ENCODE results near the gene DNM3.
"Not testable (repeated sequence)": the region's sequence is repeated elsewhere in the genome, so short reads cannot be mapped to it uniquely, and the experiment has no call there.

Gene DNM3

DNA sequence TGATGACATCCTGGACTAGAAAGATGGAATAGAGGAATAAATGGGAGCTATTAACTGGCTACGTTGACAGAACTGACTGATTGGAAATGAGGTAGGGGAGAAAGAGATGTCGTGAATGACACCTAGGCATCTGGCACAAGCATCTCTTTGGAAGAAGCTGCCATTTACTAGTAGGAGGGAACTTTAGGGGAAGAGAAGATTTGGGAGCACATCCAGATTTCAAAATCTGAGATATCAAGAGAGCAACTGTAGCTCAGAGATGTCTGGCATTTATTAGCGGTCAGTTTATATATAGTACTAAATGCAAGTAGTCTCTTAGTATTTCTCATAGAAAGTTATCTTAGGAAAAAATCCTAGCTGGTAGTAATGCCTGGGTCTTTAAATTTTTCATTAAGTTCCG is 447.3 kb downstream of the DNM3 start:
- TF ChIP-seq, protein P1, sequence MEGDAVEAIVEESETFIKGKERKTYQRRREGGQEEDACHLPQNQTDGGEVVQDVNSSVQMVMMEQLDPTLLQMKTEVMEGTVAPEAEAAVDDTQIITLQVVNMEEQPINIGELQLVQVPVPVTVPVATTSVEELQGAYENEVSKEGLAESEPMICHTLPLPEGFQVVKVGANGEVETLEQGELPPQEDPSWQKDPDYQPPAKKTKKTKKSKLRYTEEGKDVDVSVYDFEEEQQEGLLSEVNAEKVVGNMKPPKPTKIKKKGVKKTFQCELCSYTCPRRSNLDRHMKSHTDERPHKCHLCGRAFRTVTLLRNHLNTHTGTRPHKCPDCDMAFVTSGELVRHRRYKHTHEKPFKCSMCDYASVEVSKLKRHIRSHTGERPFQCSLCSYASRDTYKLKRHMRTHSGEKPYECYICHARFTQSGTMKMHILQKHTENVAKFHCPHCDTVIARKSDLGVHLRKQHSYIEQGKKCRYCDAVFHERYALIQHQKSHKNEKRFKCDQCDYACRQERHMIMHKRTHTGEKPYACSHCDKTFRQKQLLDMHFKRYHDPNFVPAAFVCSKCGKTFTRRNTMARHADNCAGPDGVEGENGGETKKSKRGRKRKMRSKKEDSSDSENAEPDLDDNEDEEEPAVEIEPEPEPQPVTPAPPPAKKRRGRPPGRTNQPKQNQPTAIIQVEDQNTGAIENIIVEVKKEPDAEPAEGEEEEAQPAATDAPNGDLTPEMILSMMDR (IDR thresholded peaks at IDR 0.05; ENCODE audit: low read depth, low read length) = no peak
- DNase-seq (ENCODE audit: extremely low read depth, low read depth) = no peak

DNA sequence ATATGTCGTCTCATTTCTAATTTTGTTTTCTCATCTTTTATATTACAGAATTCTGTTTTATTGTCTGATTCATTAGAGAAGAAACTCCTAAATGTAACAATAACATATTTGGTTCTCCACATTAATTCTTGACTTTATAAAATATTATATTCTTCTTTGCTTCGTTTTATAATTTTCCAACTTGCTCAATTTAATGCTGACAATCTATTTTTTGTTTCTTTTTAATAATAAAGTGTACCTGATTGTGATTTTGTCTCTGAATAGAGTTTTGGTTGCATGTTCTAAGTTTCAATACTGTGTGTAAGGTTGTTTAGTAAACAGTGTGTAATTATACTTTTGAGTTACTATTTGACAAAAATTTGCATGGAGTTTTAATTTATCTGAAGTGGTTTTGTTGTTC is 448.1 kb downstream of the DNM3 start:
- no peak for DNase-seq (ENCODE audit: extremely low read depth, low read depth)
- TF ChIP-seq, protein P1 (IDR thresholded peaks at IDR 0.05; ENCODE audit: low read depth, low read length) = no peak

DNA sequence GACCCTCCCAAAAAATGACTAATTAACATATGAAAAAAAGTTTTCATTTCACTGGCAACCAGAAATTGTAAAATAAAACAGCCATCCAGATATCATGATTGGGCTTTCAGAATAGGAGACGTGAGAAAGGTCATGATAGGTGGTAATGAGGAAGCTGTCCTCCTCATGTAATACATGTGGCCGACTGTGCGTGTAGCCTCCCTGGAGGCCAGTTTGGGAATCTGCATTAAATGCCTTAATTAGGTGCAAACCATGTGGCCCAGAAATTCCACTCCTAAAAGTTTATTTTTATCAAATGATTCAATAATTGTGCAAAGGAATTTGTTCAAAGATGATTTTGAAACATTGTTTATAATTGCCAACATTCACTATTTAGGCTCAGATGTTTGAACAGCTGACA is 451.5 kb downstream of the DNM3 start:
- DNase-seq (ENCODE audit: extremely low read depth, low read depth) = no peak

DNA sequence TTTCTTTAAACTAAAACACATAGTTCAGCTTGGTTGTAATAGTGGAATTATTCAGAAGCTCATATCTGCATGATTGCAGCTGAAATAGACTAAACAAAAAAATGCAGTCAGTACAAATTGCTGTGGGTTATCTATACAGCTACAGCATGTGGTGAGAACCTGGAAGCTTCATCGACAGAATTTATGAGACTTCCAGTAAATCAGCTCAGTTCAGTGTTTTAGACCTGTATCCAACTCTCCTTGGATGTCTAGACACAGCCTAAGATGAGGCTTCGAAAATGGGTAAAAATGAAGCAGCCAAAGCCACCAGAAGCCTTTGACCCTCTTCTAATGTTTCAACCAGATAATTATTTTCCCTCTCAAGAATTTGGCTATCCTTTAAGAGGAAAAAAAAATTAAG is 452.1 kb downstream of the DNM3 start:
- DNase-seq (ENCODE audit: extremely low read depth, low read depth) = no peak
- TF ChIP-seq, protein P1 (IDR thresholded peaks at IDR 0.05; ENCODE audit: low read depth, low read length) = no peak

More for the DNA sequence above, 451.5 kb downstream of the DNM3 start:
- TF ChIP-seq, protein P1 (IDR thresholded peaks at IDR 0.05; ENCODE audit: low read depth, low read length) = no peak

DNA sequence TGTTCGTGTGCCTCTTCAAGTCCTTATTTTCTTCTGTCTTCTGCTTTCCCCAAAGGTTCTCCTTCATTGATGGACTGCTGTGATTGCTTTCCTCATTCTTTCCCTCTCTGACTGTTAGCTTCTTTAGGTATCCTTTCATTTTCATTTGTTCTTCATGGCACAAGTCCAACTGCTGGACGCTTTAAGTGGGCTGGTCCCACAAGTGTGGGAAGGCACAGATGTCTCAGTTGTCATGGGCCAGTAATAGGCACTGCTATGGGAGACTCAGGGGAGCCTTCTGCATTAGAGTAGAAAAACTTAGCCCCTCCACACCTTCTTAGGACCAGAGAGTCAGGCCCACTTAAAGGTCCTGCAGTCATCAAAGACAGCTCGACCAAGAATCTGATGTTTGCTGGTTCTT is 456.8 kb downstream of the DNM3 start:
- TF ChIP-seq, protein P1 (IDR thresholded peaks at IDR 0.05; ENCODE audit: low read depth, low read length) = no peak
- no peak for DNase-seq (ENCODE audit: extremely low read depth, low read depth)

DNA sequence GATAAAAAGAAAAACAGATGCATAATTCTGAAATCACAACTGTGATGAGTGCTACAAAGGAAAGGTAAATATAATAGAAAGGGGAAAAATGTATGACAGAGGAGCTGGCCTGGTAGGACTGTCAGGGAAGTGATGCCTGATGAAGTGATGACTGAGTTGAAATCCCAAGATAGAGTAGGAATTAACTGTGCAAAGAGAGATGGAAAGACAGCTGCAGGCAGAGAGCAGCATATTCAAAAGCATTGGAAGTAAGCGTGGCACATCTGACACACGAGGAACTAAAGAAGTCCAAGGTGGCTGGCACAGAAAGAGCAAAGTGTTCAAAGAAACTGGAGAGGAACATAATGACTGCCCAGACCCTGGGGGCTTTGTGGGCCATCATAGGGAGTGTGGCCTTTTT is 457.6 kb downstream of the DNM3 start:
- TF ChIP-seq, protein P1 (IDR thresholded peaks at IDR 0.05; ENCODE audit: low read depth, low read length) = no peak
- DNase-seq (ENCODE audit: extremely low read depth, low read depth) = no peak

DNA sequence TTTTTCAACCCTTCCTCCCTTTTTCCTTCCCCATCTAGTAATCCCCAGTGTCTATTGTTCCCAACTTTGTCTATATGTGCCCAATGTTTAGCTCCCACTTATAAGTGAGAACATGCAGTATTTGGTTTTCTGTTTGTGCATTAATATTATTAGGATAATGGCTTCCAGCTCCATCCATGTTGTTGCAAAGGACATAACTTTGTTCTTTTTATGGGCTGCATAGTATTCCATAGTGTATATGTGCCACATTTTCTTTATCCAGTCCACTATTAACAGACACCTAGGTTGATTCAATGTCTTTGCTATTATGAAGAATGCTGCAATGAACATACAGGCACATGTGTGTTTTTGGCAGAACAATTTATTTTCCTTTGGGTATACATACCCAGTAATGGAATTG is 458.2 kb downstream of the DNM3 start:
- no peak for DNase-seq (ENCODE audit: extremely low read depth, low read depth)
- TF ChIP-seq, protein P1 (IDR thresholded peaks at IDR 0.05; ENCODE audit: low read depth, low read length) = no peak

DNA sequence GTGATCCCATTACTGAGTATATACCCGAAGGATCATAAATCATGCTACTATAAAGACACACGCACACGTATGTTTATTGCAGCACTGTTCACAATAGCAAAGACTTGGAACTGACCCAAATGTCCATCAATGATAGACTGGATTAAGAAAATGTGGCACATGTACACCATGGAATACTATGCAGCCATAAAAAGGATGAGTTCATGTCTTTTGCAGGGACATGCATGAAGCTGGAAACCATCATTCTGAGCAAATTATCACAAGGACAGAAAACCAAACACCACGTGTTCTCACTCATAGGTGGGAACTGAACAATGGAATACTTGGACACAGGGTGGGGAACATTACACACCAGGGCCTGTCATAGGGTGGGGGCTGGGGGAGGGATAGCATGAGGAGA is 466.2 kb downstream of the DNM3 start:
- DNase-seq (ENCODE audit: extremely low read depth, low read depth) = not testable (repeated sequence)

All from AG09319 (cell line).